H9 (cell line): ENCODE data around the gene EIF2AK2. TPM values are rescaled to one million over a fixed set of nuclear protein-coding genes. Genes with fewer than 3 reads are reported as not detected.

Source experiments
- DNase-seq: peaks from one replicate; pipeline ENCODE4 v3.0.0-alpha.2; 2017
- H2AFZ ChIP-seq: one replicate; pipeline ENCODE4 v1.6.1; 2013; ENCODE audit warnings: mild to moderate bottlenecking, low read length, control low read depth, moderate library complexity
- H2AK5ac ChIP-seq: 2 replicates; pipeline ENCODE4 v1.6.1; 2013; ENCODE audit warnings: low read length, control low read depth, mixed read lengths; ENCODE audit not compliant: insufficient read length
- H2BK120ac ChIP-seq: one replicate; pipeline ENCODE4 v1.6.1; 2013; ENCODE audit warnings: low read depth, mild to moderate bottlenecking, low read length, control low read depth, inconsistent platforms; ENCODE audit not compliant: poor library complexity, severe bottlenecking
- H2BK12ac ChIP-seq: 2 replicates; pipeline ENCODE4 v1.6.1; 2013; ENCODE audit warnings: low read length, control low read depth, mixed read lengths, low read depth; ENCODE audit not compliant: insufficient read length
- H2BK15ac ChIP-seq: 2 replicates; pipeline ENCODE4 v1.6.1; 2013; ENCODE audit warnings: low read depth, low read length, control low read depth
- H2BK20ac ChIP-seq: one replicate; pipeline ENCODE4 v1.6.1; 2013; ENCODE audit warnings: low read depth, mild to moderate bottlenecking, low read length, control low read depth, inconsistent platforms; ENCODE audit not compliant: poor library complexity, severe bottlenecking
- H2BK5ac ChIP-seq: 2 replicates; pipeline ENCODE4 v1.6.1; 2013; ENCODE audit warnings: low read length, control low read depth, mixed read lengths; ENCODE audit not compliant: insufficient read length
- H3K14ac ChIP-seq: 2 replicates; pipeline ENCODE4 v1.6.1; 2013; ENCODE audit warnings: low read length, control low read depth; ENCODE audit not compliant: insufficient read depth
- H3K18ac ChIP-seq: 2 replicates; pipeline ENCODE4 v1.6.1; 2013; ENCODE audit warnings: low read depth, mild to moderate bottlenecking, mixed read lengths, low read length, control low read depth; ENCODE audit not compliant: insufficient read length
- H3K23ac ChIP-seq: 2 replicates; pipeline ENCODE4 v1.6.1; 2013; ENCODE audit warnings: low read length, control low read depth, mixed read lengths, low read depth; ENCODE audit not compliant: insufficient read length
- H3K23me2 ChIP-seq: 2 replicates; pipeline ENCODE4 v1.6.1; 2013; ENCODE audit warnings: low read depth, mild to moderate bottlenecking, mixed read lengths, low read length, control low read depth; ENCODE audit not compliant: insufficient read length, poor library complexity, severe bottlenecking
- H3K27ac ChIP-seq: 2 replicates; pipeline ENCODE4 v1.5.1; 2013; ENCODE audit warnings: low read length, control low read depth, mixed read lengths, low read depth; ENCODE audit not compliant: insufficient read length
- H3K27me3 ChIP-seq: 2 replicates; pipeline ENCODE4 v1.6.1; 2013; ENCODE audit warnings: low read length, control low read depth, inconsistent platforms; ENCODE audit not compliant: insufficient read depth
- H3K4ac ChIP-seq: 2 replicates; pipeline ENCODE4 v1.6.1; 2013; ENCODE audit warnings: low read depth, mild to moderate bottlenecking, control low read depth, inconsistent platforms, low read length, moderate library complexity
- H3K4me1 ChIP-seq: 2 replicates; pipeline ENCODE4 v1.6.1; 2013; ENCODE audit warnings: low read length, control low read depth, inconsistent platforms; ENCODE audit not compliant: insufficient read depth
- H3K4me2 ChIP-seq: 2 replicates; pipeline ENCODE4 v1.6.1; 2013; ENCODE audit warnings: low read length, control low read depth, mixed read lengths; ENCODE audit not compliant: insufficient read length, insufficient read depth
- H3K56ac ChIP-seq: 2 replicates; pipeline ENCODE4 v1.6.1; 2013; ENCODE audit warnings: low read depth, mild to moderate bottlenecking, mixed read lengths, low read length, control low read depth; ENCODE audit not compliant: insufficient read length
- H3K79me1 ChIP-seq: 2 replicates; pipeline ENCODE4 v1.6.1; 2013; ENCODE audit warnings: low read depth, mild to moderate bottlenecking, moderate library complexity, low read length, control low read depth, inconsistent platforms; ENCODE audit not compliant: insufficient read depth, poor library complexity, severe bottlenecking
- H3K79me2 ChIP-seq: 2 replicates; pipeline ENCODE4 v1.6.1; 2013; ENCODE audit warnings: low read length, control low read depth, inconsistent platforms; ENCODE audit not compliant: insufficient read depth
- H3K9ac ChIP-seq: 2 replicates; pipeline ENCODE4 v1.6.1; 2013; ENCODE audit warnings: low read length, control low read depth, mixed read lengths; ENCODE audit not compliant: insufficient read length; ENCODE audit errors: extremely low read depth
- H3K9me3 ChIP-seq: one replicate; pipeline ENCODE4 v1.6.1; 2013; ENCODE audit warnings: low read depth, low read length, inconsistent platforms; ENCODE audit not compliant: control insufficient read depth
- H3T11ph ChIP-seq: one replicate; pipeline ENCODE4 v1.6.1; 2013; ENCODE audit warnings: mild to moderate bottlenecking, low read length, control low read depth, inconsistent platforms
- H4K20me1 ChIP-seq: one replicate; pipeline ENCODE4 v1.6.1; 2013; ENCODE audit not compliant: control insufficient read depth, insufficient read length, insufficient read depth
- H4K5ac ChIP-seq: 2 replicates; pipeline ENCODE4 v1.6.1; 2013; ENCODE audit warnings: low read depth, mild to moderate bottlenecking, mixed read lengths, low read length, control low read depth; ENCODE audit not compliant: insufficient read length
- H4K8ac ChIP-seq: replicated peaks from 2 replicates; pipeline ENCODE4 v1.6.1; 2013; ENCODE audit warnings: low read length, control low read depth, mixed read lengths, low read depth; ENCODE audit not compliant: insufficient read length
- H4K91ac ChIP-seq: 2 replicates; pipeline ENCODE4 v1.6.1; 2013; ENCODE audit warnings: low read depth, mild to moderate bottlenecking, moderate library complexity, mixed read lengths, low read length, control low read depth; ENCODE audit not compliant: insufficient read length
- H3K27ac Mint-ChIP-seq, 3 experiments: 2 replicates in 2 of 3; 3 replicates in 1 of 3; pipeline ENCODE4 v1.8.0; 2020 to 2021; ENCODE audit warnings: mixed read lengths in 3 of 3, mild to moderate bottlenecking in 1 of 3, moderate library complexity in 1 of 3
- H3K27me3 Mint-ChIP-seq: 2 replicates; pipeline ENCODE4 v1.8.0; 2021; ENCODE audit warnings: low read depth, mild to moderate bottlenecking, moderate library complexity, mixed read lengths
- H3K36me3 Mint-ChIP-seq, 3 experiments: 2 replicates in 2 of 3; 3 replicates in 1 of 3; pipeline ENCODE4 v1.8.0; 2020 to 2021; ENCODE audit warnings: low read depth in 3 of 3, mixed read lengths in 3 of 3; ENCODE audit not compliant: insufficient read depth in 1 of 3
- H3K4me1 Mint-ChIP-seq, 2 experiments: 2 replicates each; pipeline ENCODE4 v1.8.0; 2020; ENCODE audit warnings: mixed read lengths in 2 of 2
- H3K4me3 Mint-ChIP-seq, 2 experiments: 2 replicates in 1 of 2; 3 replicates in 1 of 2; pipeline ENCODE4 v1.8.0; 2020 to 2021; ENCODE audit warnings: mild to moderate bottlenecking in 2 of 2, mixed read lengths in 2 of 2, moderate library complexity in 1 of 2
- H3K9me3 Mint-ChIP-seq, 2 experiments: 2 replicates in 1 of 2; 3 replicates in 1 of 2; pipeline ENCODE4 v1.8.0; 2020; ENCODE audit warnings: mild to moderate bottlenecking in 2 of 2, mixed read lengths in 2 of 2, moderate library complexity in 1 of 2
- CTCF ChIP-seq: fragments of 200-600 bp; sonication (generic); conservative IDR thresholded peaks from 3 replicates; pipeline ENCODE4 v1.8.0; 2021; ENCODE audit warnings: antibody characterized with exemption, mild to moderate bottlenecking
- WGBS: extraction: QIAGEN DNeasy Blood & Tissue Kit; methylation state at CpG from one replicate; pipeline ENCODE4 v1.1.7; 2013; ENCODE audit warnings: missing lambda C conversion rate, low lambda C conversion rate, mixed read lengths; ENCODE audit not compliant: insufficient read length; ENCODE audit errors: extremely low coverage; 5-methylcytosine and 5-hydroxymethylcytosine counted together
- total RNA-seq: library from RNA; stranded (reverse); gene quantifications from 2 replicates; pipeline ENCODE4 v1.2.1, GENCODE V29; 2021

The EIF2AK2 gene
- total RNA-seq, 1 experiment from 2014 or later: 55.7 TPM

DNA sequence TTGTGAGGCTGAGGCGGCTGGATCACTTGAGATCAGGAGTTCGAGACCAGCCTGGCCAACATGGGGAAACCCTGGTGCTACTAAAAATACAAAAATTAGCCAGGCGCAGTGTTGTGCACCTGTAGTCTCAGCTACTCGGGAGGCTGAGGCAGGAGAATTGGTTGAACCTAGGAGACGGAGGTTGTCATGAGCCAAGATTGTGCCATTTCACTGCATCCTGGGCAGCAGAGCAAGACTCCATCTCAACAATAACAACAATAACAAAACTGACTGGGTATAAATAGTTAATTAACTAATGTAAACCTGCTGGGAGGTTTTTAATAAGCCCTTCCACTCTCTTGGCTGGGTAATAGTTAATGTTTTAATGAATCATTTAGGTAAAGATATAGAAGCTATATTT lies 23.9 kb upstream of the EIF2AK2 start:
- Histone ChIP-seq H3K4me1 (no peaks in the 10 kb centered on the region), H2BK120ac (no peak overlapping the region), H4K5ac (no peak overlapping the region), H3K79me2 (no peaks in the 10 kb centered on the region), H3T11ph (no peak overlapping the region), H2BK5ac (no peak overlapping the region), H2BK12ac (no peak overlapping the region), H3K4ac (no peak overlapping the region), H3K14ac (no peak overlapping the region), H3K79me1 (no peaks in the 10 kb centered on the region), H3K4me2 (no peak overlapping the region), H4K91ac (no peak overlapping the region), H3K23ac (no peak overlapping the region), H2BK20ac (no peak overlapping the region), H3K18ac (no peak overlapping the region), H2AK5ac (no peak overlapping the region), H2AFZ (no peak overlapping the region), H3K56ac (no peak overlapping the region), H3K9ac (no peak overlapping the region), H2BK15ac (no peak overlapping the region), H4K8ac (no peak overlapping the region), H3K9me3 (no peaks in the 10 kb centered on the region), H3K27ac (no peak overlapping the region), H3K27me3 (no peaks in the 10 kb centered on the region), H4K20me1 (no peaks in the 10 kb centered on the region), H3K23me2 (no peaks in the 10 kb centered on the region)
- Mint-ChIP-seq H3K4me1 (peaks cover 25 to 29% of the 10 kb centered on the region in 2 experiments), H3K9me3 (no peaks in the 10 kb centered on the region), H3K27ac (peak overlapping the region; percentile 78 to 98 (median 88); a peak in 6 of 7 replicates), H3K36me3 (no peaks in the 10 kb centered on the region), H3K4me3 (no peak overlapping the region), H3K27me3 (no peaks in the 10 kb centered on the region)
- WGBS: no CpG with 5 or more reads among the region's 5 CpGs
- no peak for TF ChIP-seq CTCF
- DNase-seq: no peak
